ENCODE measurements around the gene STARD3NL. TPM values are rescaled to one million over a fixed set of nuclear protein-coding genes. Genes with fewer than 3 reads are reported as not detected.

The STARD3NL gene
- total RNA-seq, 3 donors from 2014 or later, result 30.2 to 31.3 (median 30.7) TPM

- Mint-ChIP-seq H3K9me3 (no peaks in the 10 kb centered on the region), H3K4me3 (no peak overlapping the region), H3K27me3 (ENCODE audit: low read depth) (no peaks in the 10 kb centered on the region), H3K4me1 (ENCODE audit: low read depth) (peaks cover 40% of the 10 kb centered on the region), H3K36me3 (ENCODE audit: insufficient read depth) (peaks cover 6% of the 10 kb centered on the region)
- ATAC-seq (no peak), DNase-seq (no peak)
These were observed 14.3 kb downstream of the STARD3NL start for GRCh38 chr7:38192327-38192726.

- no peak for ATAC-seq
- peaks cover 6% of the 10 kb centered on the region for H3K36me3 Mint-ChIP-seq (ENCODE audit: insufficient read depth)
- H3K9me3 Mint-ChIP-seq, result no peaks in the 10 kb centered on the region
These were observed 18.0 kb downstream of the STARD3NL start for GRCh38 chr7:38195804-38196595.

GRCh38 chr7:38198366-38198765, 20.3 kb downstream of the STARD3NL start:
- peaks cover 5% of the 10 kb centered on the region for H3K4me1 Mint-ChIP-seq (ENCODE audit: low read depth)
- peaks cover 3% of the 10 kb centered on the region for H3K9me3 Mint-ChIP-seq
- H3K36me3 Mint-ChIP-seq (ENCODE audit: insufficient read depth), result peaks cover 8% of the 10 kb centered on the region
- no peak overlapping the region for H3K4me3 Mint-ChIP-seq
- DNase-seq, result no peak
- no peaks in the 10 kb centered on the region for H3K27me3 Mint-ChIP-seq (ENCODE audit: low read depth)
- ATAC-seq, result no peak

More at GRCh38 chr7:38195804-38196595, 18.0 kb downstream of the STARD3NL start:
- Mint-ChIP-seq H3K4me1 (ENCODE audit: low read depth) (peaks cover 17% of the 10 kb centered on the region), H3K4me3 (no peak overlapping the region), H3K27me3 (ENCODE audit: low read depth) (no peaks in the 10 kb centered on the region)
- no peak for DNase-seq

- Mint-ChIP-seq H3K9me3 (peaks cover 3% of the 10 kb centered on the region), H3K36me3 (ENCODE audit: insufficient read depth) (peaks cover 14% of the 10 kb centered on the region)
- no peak for ATAC-seq
These were observed 21.1 kb downstream of the STARD3NL start for GRCh38 chr7:38199154-38199553.

GRCh38 chr7:38199782-38200181, 21.7 kb downstream of the STARD3NL start:
- DNase-seq, result no peak
- peaks cover 3% of the 10 kb centered on the region for H3K9me3 Mint-ChIP-seq
- H3K27me3 Mint-ChIP-seq (ENCODE audit: low read depth), result no peaks in the 10 kb centered on the region
- peaks cover 4% of the 10 kb centered on the region for H3K4me1 Mint-ChIP-seq (ENCODE audit: low read depth)
- no peak overlapping the region for H3K4me3 Mint-ChIP-seq
- peaks cover 14% of the 10 kb centered on the region for H3K36me3 Mint-ChIP-seq (ENCODE audit: insufficient read depth)
- ATAC-seq, result no peak

More at GRCh38 chr7:38199154-38199553, 21.1 kb downstream of the STARD3NL start:
- H3K27me3 Mint-ChIP-seq (ENCODE audit: low read depth), result no peaks in the 10 kb centered on the region
- no peak for DNase-seq
- H3K4me1 Mint-ChIP-seq (ENCODE audit: low read depth), result peaks cover 4% of the 10 kb centered on the region
- no peak overlapping the region for H3K4me3 Mint-ChIP-seq

- no peak for DNase-seq
- no peak overlapping the region for H3K4me3 Mint-ChIP-seq
- ATAC-seq, result no peak
- H3K36me3 Mint-ChIP-seq (ENCODE audit: insufficient read depth), result peaks cover 24% of the 10 kb centered on the region
- peaks cover 3% of the 10 kb centered on the region for H3K9me3 Mint-ChIP-seq
- no peaks in the 10 kb centered on the region for H3K27me3 Mint-ChIP-seq (ENCODE audit: low read depth)
- H3K4me1 Mint-ChIP-seq (ENCODE audit: low read depth), result peaks cover under 1% of the 10 kb centered on the region
These were observed 28.0 kb downstream of the STARD3NL start for GRCh38 chr7:38206071-38206470.

GRCh38 chr7:38207843-38208242, 29.8 kb downstream of the STARD3NL start:
- ATAC-seq (no peak), DNase-seq (no peak)
- H3K4me1 Mint-ChIP-seq (ENCODE audit: low read depth), result peaks cover 2% of the 10 kb centered on the region
- peaks cover 24% of the 10 kb centered on the region for H3K36me3 Mint-ChIP-seq (ENCODE audit: insufficient read depth)
- no peak overlapping the region for H3K4me3 Mint-ChIP-seq
- H3K27me3 Mint-ChIP-seq (ENCODE audit: low read depth), result no peaks in the 10 kb centered on the region
- H3K9me3 Mint-ChIP-seq, result no peaks in the 10 kb centered on the region

GRCh38 chr7:38211486-38211885, 33.4 kb downstream of the STARD3NL start:
- no peaks in the 10 kb centered on the region for H3K9me3 Mint-ChIP-seq
- no peak for ATAC-seq

GRCh38 chr7:38211940-38212339, 33.9 kb downstream of the STARD3NL start:
- Mint-ChIP-seq H3K27me3 (ENCODE audit: low read depth) (no peaks in the 10 kb centered on the region), H3K4me1 (ENCODE audit: low read depth) (peaks cover 17% of the 10 kb centered on the region), H3K36me3 (ENCODE audit: insufficient read depth) (peaks cover 20% of the 10 kb centered on the region), H3K9me3 (no peaks in the 10 kb centered on the region), H3K4me3 (no peak overlapping the region)
- DNase-seq, result no peak
- ATAC-seq, result no peak

More at GRCh38 chr7:38211486-38211885, 33.4 kb downstream of the STARD3NL start:
- Mint-ChIP-seq H3K27me3 (ENCODE audit: low read depth) (no peaks in the 10 kb centered on the region), H3K4me3 (no peak overlapping the region), H3K36me3 (ENCODE audit: insufficient read depth) (peaks cover 20% of the 10 kb centered on the region), H3K4me1 (ENCODE audit: low read depth) (peaks cover 14% of the 10 kb centered on the region)
- no peak for DNase-seq

GRCh38 chr7:38215115-38215514, 37.1 kb downstream of the STARD3NL start:
- H3K4me3 Mint-ChIP-seq, result no peak overlapping the region

GRCh38 chr7:38215735-38216670, 38.0 kb downstream of the STARD3NL start:
- Mint-ChIP-seq H3K36me3 (ENCODE audit: insufficient read depth) (peaks cover 28% of the 10 kb centered on the region), H3K27me3 (ENCODE audit: low read depth) (no peaks in the 10 kb centered on the region), H3K9me3 (no peaks in the 10 kb centered on the region), H3K4me1 (ENCODE audit: low read depth) (peaks cover 43% of the 10 kb centered on the region), H3K4me3 (peak overlapping the region; percentile 9)
- peak; percentile 61 to 93 for ATAC-seq
- peak; percentile 70 for DNase-seq

More at GRCh38 chr7:38215115-38215514, 37.1 kb downstream of the STARD3NL start:
- H3K4me1 Mint-ChIP-seq (ENCODE audit: low read depth), result peaks cover 37% of the 10 kb centered on the region
- no peaks in the 10 kb centered on the region for H3K27me3 Mint-ChIP-seq (ENCODE audit: low read depth)
- H3K9me3 Mint-ChIP-seq, result no peaks in the 10 kb centered on the region
- peaks cover 23% of the 10 kb centered on the region for H3K36me3 Mint-ChIP-seq (ENCODE audit: insufficient read depth)
- no peak for ATAC-seq
- no peak for DNase-seq

- peak overlapping the region; percentile 65 for H3K4me3 Mint-ChIP-seq
- peaks cover 26% of the 10 kb centered on the region for H3K36me3 Mint-ChIP-seq (ENCODE audit: insufficient read depth)
- DNase-seq (no peak), ATAC-seq (peak in 1 of 2 donors; percentile 53)
- H3K9me3 Mint-ChIP-seq, result no peaks in the 10 kb centered on the region
- H3K27me3 Mint-ChIP-seq (ENCODE audit: low read depth), result no peaks in the 10 kb centered on the region
- peaks cover 52% of the 10 kb centered on the region for H3K4me1 Mint-ChIP-seq (ENCODE audit: low read depth)
These were observed 39.6 kb downstream of the STARD3NL start for GRCh38 chr7:38217672-38218071.

GRCh38 chr7:38220452-38220851, 42.4 kb downstream of the STARD3NL start:
- Mint-ChIP-seq H3K9me3 (no peaks in the 10 kb centered on the region), H3K27me3 (ENCODE audit: low read depth) (no peaks in the 10 kb centered on the region), H3K36me3 (ENCODE audit: insufficient read depth) (peaks cover 29% of the 10 kb centered on the region), H3K4me1 (ENCODE audit: low read depth) (peaks cover 61% of the 10 kb centered on the region), H3K4me3 (peak overlapping the region; percentile 35)
- DNase-seq, result no peak
- ATAC-seq, result peak; percentile 56 to 79

- ATAC-seq (peak; percentile 33 to 60), DNase-seq (no peak)
- Mint-ChIP-seq H3K36me3 (ENCODE audit: insufficient read depth) (peaks cover 25% of the 10 kb centered on the region), H3K9me3 (no peaks in the 10 kb centered on the region), H3K27me3 (ENCODE audit: low read depth) (no peaks in the 10 kb centered on the region), H3K4me1 (ENCODE audit: low read depth) (peaks cover 42% of the 10 kb centered on the region), H3K4me3 (no peak overlapping the region)
These were observed 44.5 kb downstream of the STARD3NL start for GRCh38 chr7:38222481-38223096.
